Thoracic aorta (tissue), 2 donors: ENCODE results near the gene TPSB2. TPM values are rescaled to one million over a fixed set of nuclear protein-coding genes. Genes with fewer than 3 reads are reported as not detected.
"Not testable (repeated sequence)": the region's sequence is repeated elsewhere in the genome, so short reads cannot be mapped to it uniquely, and the experiment has no call there.

Experiments
- ATAC-seq: fragments of 150-250 bp; one replicate; pipeline ENCODE4 v1.8.0; 2017; ENCODE audit warnings: low read depth; ENCODE audit not compliant: insufficient number of reproducible peaks, low FRiP score
- DNase-seq: peaks from one replicate; pipeline ENCODE4 v3.0.0-alpha.2; 2020; ENCODE audit warnings: low spot score
- H3K27ac ChIP-seq, 2 donors: fragments of 200-600 bp; sonication (generic); 1 replicate in 1 of 2; 2 replicates in 1 of 2; pipeline ENCODE4 v1.5.1; 2016; ENCODE audit warnings: mild to moderate bottlenecking in 2 of 2, moderate library complexity in 2 of 2
- H3K27me3 ChIP-seq: fragments of 200-600 bp; sonication (generic); replicated peaks from 2 replicates; pipeline ENCODE4 v1.6.0; 2016; ENCODE audit warnings: mild to moderate bottlenecking; ENCODE audit not compliant: insufficient read depth
- H3K36me3 ChIP-seq: fragments of 200-600 bp; sonication (generic); one replicate; pipeline ENCODE4 v1.5.1; 2016
- H3K4me1 ChIP-seq, 2 donors: fragments of 200-600 bp; sonication (generic); 1 replicate in 1 of 2; 2 replicates in 1 of 2; pipeline versions ENCODE4 v1.5.1 to v1.6.0; 2016; ENCODE audit warnings: low read depth in 2 of 2, mild to moderate bottlenecking in 1 of 2; ENCODE audit not compliant: control insufficient read depth in 1 of 2
- H3K4me3 ChIP-seq: fragments of 200-600 bp; sonication (generic); 2 replicates; pipeline ENCODE4 v1.5.1; 2016; ENCODE audit warnings: mild to moderate bottlenecking
- H3K9me3 ChIP-seq: fragments of 200-600 bp; sonication (generic); 2 replicates; pipeline ENCODE4 v1.5.1; 2016
- total RNA-seq, 2 donors: library from RNA; depleted of rRNA; stranded (reverse); fragments of >200 nt; gene quantifications; one replicate each; pipeline versions ENCODE4 v1.1.0 to v1.2.3, GENCODE V29; 2016
- TF ChIP-seq, protein P1 (sequence below): fragments of 200-600 bp; sonication (generic); IDR thresholded peaks from one replicate; pipeline ENCODE4 v1.5.1; 2019; ENCODE audit warnings: antibody characterized with exemption

Gene TPSB2
- total RNA-seq, 2 donors from 2014 or later = 58.3 to 198 TPM

DNA sequence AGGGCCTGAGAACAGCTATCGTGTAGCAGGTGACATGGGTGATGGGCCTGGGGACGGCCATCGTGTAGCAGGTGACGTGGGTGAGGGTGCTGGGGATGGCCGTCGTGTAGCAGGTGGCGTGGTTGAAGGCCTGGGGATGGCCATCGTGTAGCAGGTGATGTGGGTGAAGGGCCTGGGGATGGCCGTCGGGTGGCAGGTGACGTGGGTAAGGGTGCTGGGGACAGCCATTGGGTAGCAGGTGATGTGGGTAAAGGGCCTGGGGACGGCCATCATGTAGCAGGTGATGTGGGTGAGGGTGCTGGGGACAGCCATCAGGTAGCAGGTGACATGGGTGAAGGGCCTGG is 41.4 kb upstream of the TPSB2 start:
- no peak for ATAC-seq
- Histone ChIP-seq H3K36me3 (no peaks in the 10 kb centered on the region), H3K4me1 (peaks cover 0 to 4% of the 10 kb centered on the region in 2 donors), H3K27ac (no peak overlapping the region), H3K27me3 (no peaks in the 10 kb centered on the region), H3K9me3 (no peaks in the 10 kb centered on the region), H3K4me3 (no peak overlapping the region)
- no peak for DNase-seq
- TF ChIP-seq, protein P1, sequence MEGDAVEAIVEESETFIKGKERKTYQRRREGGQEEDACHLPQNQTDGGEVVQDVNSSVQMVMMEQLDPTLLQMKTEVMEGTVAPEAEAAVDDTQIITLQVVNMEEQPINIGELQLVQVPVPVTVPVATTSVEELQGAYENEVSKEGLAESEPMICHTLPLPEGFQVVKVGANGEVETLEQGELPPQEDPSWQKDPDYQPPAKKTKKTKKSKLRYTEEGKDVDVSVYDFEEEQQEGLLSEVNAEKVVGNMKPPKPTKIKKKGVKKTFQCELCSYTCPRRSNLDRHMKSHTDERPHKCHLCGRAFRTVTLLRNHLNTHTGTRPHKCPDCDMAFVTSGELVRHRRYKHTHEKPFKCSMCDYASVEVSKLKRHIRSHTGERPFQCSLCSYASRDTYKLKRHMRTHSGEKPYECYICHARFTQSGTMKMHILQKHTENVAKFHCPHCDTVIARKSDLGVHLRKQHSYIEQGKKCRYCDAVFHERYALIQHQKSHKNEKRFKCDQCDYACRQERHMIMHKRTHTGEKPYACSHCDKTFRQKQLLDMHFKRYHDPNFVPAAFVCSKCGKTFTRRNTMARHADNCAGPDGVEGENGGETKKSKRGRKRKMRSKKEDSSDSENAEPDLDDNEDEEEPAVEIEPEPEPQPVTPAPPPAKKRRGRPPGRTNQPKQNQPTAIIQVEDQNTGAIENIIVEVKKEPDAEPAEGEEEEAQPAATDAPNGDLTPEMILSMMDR = no peak

DNA sequence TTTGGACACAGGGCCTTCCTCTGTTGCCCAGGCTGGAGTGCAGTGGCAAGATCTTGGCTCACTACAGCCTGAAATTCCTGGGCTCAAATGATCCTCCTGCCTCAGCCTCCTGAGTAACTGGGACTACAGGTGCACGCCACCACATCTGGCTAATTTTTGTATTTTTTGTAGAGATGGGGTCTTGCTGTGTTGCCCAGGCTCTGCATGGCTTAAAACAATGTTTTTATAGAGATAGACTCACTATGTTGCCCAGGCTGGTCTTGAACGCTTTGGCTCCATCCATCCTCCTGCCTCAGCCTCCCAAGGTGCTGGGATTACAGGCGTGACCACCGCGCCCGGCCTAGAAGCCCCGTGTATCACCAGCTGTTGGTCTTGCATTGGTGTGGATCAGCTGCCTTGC is 39.4 kb upstream of the TPSB2 start:
- not testable (repeated sequence) for H3K27me3 ChIP-seq

DNA sequence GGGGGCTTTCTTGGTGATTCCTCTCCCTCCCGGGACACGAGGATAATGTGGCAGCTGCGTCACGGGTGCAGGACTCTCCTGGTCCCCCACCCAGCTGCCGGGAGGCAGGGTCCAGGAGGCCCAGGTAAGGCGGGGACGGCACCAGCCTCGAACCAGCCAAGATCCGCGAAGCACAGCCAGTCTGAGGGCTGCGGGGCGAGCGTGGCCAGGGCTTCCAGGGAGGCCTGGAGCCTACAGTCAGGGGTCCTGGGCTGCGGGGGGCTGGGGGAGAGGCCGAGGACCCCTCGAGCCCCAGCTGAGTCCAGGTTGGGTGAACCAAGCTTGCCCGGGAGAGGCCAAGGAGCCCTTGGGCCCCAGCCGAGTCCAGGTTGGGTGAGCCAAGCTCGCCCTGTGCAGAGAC is 35.8 kb upstream of the TPSB2 start:
- H3K27me3 ChIP-seq = no peaks in the 10 kb centered on the region
- no peaks in the 10 kb centered on the region for H3K36me3 ChIP-seq
- H3K9me3 ChIP-seq = no peaks in the 10 kb centered on the region
- H3K4me1 ChIP-seq = no peaks in the 10 kb centered on the region
- no peak overlapping the region for H3K4me3 ChIP-seq
- no peak for DNase-seq
- ATAC-seq = no peak
- no peak overlapping the region for H3K27ac ChIP-seq
- TF ChIP-seq, protein P1 = no peak

More for the DNA sequence above, 39.4 kb upstream of the TPSB2 start:
- not testable (repeated sequence) for H3K9me3 ChIP-seq, H3K36me3 ChIP-seq, H3K4me3 ChIP-seq, ATAC-seq, H3K4me1 ChIP-seq, DNase-seq, H3K27ac ChIP-seq

DNA sequence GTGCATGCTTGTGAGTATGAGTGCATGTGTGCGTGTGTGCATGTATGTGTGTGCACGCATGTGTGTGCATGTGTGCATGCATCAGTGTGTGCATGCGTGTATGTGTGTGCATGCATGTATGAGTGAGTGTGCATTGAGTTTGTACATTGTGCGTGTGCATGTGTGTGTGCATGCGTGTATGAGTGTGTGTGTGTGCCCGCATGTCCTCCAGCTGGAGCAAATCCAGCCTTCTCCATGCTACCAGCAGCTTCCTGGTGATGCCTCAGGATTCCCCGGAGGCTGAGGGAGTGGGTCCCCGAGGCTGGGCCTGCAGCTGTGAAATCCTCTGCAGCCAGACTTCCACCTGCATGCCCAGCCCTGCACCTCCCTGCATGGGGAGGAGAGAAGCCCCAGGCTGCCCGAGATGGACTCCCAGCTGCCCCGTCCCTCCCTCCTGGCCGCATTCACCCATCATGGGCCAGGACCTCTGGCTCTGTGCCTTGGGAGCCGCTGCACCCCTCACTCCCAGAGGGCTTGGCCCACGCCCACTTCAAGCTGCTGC is 35.2 kb upstream of the TPSB2 start:
- Histone ChIP-seq H3K27me3 (no peaks in the 10 kb centered on the region), H3K4me1 (no peaks in the 10 kb centered on the region), H3K27ac (no peak overlapping the region), H3K36me3 (no peaks in the 10 kb centered on the region), H3K4me3 (no peak overlapping the region), H3K9me3 (no peaks in the 10 kb centered on the region)
- ATAC-seq = no peak
- no peak for DNase-seq
- TF ChIP-seq, protein P1 = no peak

DNA sequence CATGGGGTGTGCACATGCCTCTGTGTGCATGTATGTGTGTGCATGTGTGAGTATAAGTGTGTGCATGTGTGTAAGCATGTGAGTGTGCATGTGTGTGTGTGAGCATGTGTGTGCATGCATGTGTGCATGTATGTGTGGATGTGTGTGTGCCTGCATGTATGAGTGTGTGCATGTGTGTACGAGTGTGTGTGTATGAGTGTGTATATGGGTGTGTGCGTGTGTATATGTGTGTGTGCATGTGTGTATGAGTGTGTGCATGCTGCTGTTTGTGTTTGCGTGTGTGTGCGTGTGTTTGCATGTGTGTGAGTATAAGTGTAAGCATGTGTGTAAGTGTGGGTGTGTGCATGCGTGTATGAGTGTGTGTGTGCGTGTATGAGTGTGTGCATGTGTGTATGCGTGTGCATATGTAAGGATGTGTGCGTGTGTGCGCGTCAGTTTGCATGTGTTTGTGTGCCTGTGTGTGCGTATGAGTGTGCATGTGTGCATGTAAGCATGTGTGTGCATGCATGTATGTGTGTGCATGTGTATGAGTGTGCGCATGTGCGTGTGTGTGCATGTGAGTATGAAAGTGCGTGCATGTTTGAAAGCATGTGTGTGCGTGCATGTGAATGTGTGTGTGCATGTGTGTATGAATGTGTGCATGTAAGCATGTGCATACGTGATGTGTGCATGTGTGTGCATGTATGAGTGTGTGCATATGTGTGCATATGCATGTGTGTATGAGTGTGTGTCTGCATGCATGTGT is 34.5 kb upstream of the TPSB2 start:
- H3K27me3 ChIP-seq = no peaks in the 10 kb centered on the region
- H3K36me3 ChIP-seq = no peaks in the 10 kb centered on the region
- H3K4me3 ChIP-seq = no peak overlapping the region
- no peak overlapping the region for H3K27ac ChIP-seq
- no peaks in the 10 kb centered on the region for H3K4me1 ChIP-seq
- TF ChIP-seq, protein P1 = no peak
- ATAC-seq = no peak
- no peak for DNase-seq
- no peaks in the 10 kb centered on the region for H3K9me3 ChIP-seq
